Endothelial cell (in vitro differentiated cells): ENCODE results near the gene APCDD1L. TPM values are rescaled to one million over a fixed set of nuclear protein-coding genes. Genes with fewer than 3 reads are reported as not detected.

Experiments used
- DNase-seq: peaks from one replicate; pipeline ENCODE4 v3.0.0; 2021; ENCODE audit warnings: low spot score
- H3K27ac Mint-ChIP-seq: one replicate; pipeline ENCODE4 v1.8.0; 2021; ENCODE audit warnings: mixed read lengths, inconsistent platforms; ENCODE audit not compliant: unreplicated experiment
- H3K27me3 Mint-ChIP-seq: one replicate; pipeline ENCODE4 v1.8.0; 2021; ENCODE audit warnings: mild to moderate bottlenecking, moderate library complexity, mixed read lengths, inconsistent platforms; ENCODE audit not compliant: unreplicated experiment
- H3K36me3 Mint-ChIP-seq: one replicate; pipeline ENCODE4 v1.8.0; 2021; ENCODE audit warnings: mild to moderate bottlenecking, low read depth, mixed read lengths, inconsistent platforms; ENCODE audit not compliant: unreplicated experiment
- H3K4me1 Mint-ChIP-seq: one replicate; pipeline ENCODE4 v1.8.0; 2021; ENCODE audit warnings: mild to moderate bottlenecking, mixed read lengths, inconsistent platforms; ENCODE audit not compliant: unreplicated experiment
- H3K4me3 Mint-ChIP-seq: one replicate; pipeline ENCODE4 v1.8.0; 2021; ENCODE audit warnings: mild to moderate bottlenecking, mixed read lengths, inconsistent platforms; ENCODE audit not compliant: unreplicated experiment
- H3K9me3 Mint-ChIP-seq: one replicate; pipeline ENCODE4 v1.8.0; 2021; ENCODE audit warnings: mixed read lengths, inconsistent platforms; ENCODE audit not compliant: unreplicated experiment
- total RNA-seq: library from RNA; stranded (reverse); fragmentation: NEBNext Ultra II Directional; extraction: Animal tissue kit (Norgen Biotek cat#: 25700); gene quantifications from one replicate; pipeline ENCODE4 v1.2.1, GENCODE V29; 2021; ENCODE audit not compliant: unreplicated experiment
- TF ChIP-seq, protein P1 (sequence below): fragments of 200-600 bp; sonication (generic); IDR thresholded peaks from one replicate; pipeline ENCODE4 v1.5.0; 2021; ENCODE audit warnings: antibody characterized with exemption; ENCODE audit not compliant: unreplicated experiment

APCDD1L gene
- total RNA-seq, 1 donor from 2014 or later, result not detected

DNA sequence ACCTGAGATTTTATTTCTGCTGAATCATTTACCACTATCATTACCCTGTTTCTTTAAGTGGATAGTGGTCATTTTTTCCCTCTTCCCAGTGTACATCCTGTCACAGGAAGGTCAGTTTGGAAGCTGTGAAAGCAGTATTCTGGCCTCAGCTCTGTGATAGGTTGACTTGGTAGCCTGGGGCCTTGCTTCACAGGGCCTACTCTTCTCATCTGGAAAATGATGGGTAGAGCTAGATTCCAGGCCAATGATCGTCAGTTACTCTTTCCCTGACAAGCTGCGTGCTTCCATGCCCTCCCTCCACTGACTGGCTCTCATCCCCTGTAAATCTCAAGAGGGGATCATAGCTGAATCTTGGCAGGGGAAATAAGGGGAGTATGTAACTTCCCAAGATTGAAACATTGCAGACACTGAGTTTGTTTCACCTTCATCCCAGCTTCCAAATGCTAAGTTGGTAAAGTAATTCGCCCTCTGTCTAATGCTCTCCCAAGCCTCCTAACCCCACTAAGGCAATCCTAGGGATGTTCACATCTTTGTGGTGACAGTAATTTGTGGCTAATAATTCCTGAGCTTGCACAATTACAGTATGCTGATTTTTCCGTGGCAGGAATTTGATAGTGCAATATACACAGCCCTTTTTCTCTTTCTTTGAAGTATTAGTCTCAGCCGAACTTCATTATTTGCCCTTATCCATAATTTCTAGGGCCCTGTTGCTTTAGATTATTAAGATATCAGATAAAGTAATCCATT, 75.0 kb downstream of the APCDD1L start:
- H3K4me3 Mint-ChIP-seq, result no peak overlapping the region
- H3K4me1 Mint-ChIP-seq, result peaks cover 17% of the 10 kb centered on the region
- TF ChIP-seq, protein P1, sequence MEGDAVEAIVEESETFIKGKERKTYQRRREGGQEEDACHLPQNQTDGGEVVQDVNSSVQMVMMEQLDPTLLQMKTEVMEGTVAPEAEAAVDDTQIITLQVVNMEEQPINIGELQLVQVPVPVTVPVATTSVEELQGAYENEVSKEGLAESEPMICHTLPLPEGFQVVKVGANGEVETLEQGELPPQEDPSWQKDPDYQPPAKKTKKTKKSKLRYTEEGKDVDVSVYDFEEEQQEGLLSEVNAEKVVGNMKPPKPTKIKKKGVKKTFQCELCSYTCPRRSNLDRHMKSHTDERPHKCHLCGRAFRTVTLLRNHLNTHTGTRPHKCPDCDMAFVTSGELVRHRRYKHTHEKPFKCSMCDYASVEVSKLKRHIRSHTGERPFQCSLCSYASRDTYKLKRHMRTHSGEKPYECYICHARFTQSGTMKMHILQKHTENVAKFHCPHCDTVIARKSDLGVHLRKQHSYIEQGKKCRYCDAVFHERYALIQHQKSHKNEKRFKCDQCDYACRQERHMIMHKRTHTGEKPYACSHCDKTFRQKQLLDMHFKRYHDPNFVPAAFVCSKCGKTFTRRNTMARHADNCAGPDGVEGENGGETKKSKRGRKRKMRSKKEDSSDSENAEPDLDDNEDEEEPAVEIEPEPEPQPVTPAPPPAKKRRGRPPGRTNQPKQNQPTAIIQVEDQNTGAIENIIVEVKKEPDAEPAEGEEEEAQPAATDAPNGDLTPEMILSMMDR, result no peak
- H3K36me3 Mint-ChIP-seq, result peaks cover 7% of the 10 kb centered on the region
- H3K27me3 Mint-ChIP-seq, result peaks cover 4% of the 10 kb centered on the region
- no peak for DNase-seq
- H3K27ac Mint-ChIP-seq, result no peak overlapping the region
- H3K9me3 Mint-ChIP-seq, result no peaks in the 10 kb centered on the region

DNA sequence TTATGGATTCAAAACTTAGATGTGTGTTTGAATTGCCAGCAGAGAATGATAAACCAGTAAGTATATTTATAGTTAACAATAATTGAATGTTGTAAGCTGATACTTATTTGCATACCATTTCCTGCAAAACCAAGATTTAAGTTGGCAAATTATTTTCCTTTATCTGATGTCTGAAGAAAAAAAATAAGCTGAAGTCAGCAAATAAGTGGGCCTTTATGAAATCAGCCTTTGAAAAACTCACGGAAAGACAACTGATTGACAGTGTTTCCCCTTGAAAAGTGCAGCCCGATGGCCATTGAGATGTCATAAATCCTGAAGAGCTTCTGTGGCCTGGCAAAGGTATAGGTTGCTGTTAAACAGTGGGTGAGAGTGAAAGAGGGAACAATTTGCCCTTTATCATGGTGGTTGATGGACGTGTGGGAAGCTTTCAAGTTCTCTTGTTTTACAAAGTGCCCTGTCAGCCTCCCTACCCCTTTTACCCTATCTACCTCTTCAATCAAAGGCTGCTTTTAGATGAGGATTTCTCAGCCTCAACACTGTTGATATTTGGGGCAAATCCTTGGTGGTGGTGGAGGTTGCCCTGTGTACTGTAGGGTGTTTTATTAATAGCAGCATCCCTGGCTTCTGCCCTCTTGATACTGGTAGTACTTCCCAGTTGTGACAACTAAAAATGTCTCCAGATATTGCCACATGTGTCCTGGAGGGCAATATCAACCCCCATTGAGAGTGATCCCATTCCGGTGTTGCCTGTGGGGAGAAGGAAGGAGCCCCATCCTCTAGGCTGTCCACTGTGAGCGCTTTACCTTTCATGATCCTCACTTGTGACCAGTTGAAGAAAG, 76.0 kb downstream of the APCDD1L start:
- Mint-ChIP-seq H3K27ac (no peak overlapping the region), H3K4me1 (peaks cover 14% of the 10 kb centered on the region), H3K27me3 (peaks cover 2% of the 10 kb centered on the region), H3K9me3 (no peaks in the 10 kb centered on the region), H3K36me3 (peaks cover 7% of the 10 kb centered on the region), H3K4me3 (no peak overlapping the region)
- TF ChIP-seq, protein P1, result no peak
- DNase-seq, result no peak

DNA sequence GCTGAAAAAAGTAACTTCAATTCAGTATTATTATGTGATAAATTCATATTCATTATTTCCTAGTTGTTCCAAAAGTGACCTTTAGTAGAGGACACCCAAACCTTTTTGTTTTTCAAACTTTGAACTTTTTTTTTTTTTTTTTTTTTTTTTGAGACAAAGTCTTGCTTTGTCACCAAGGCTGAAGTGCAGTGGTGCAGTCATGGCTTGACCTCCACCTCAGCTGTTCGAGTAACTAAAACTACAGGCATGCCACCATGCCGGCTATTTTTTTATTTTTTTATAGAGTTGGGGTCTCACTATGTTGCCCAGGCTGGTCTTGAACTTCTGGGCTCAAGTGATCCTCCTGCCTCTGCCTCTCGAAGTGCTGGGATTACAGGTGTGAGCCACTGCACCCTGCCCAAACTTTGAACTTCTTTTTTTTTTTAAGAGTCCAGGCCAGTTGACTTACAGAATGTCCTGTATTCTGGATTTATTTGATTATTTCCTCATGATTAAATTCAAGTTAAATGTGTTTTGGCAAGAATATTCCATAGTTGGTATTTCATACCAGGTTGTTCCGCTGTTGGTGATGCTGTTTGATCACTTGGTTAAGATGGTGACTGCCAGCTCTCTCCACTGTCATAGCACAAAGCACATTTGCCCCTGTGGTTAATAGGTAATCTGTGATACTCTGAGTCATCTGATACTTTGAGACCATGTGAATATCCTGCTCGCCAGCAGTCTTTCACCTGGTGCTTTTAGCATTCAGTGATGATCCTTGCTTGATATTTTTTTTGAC, 78.1 kb downstream of the APCDD1L start:
- no peak for DNase-seq
- TF ChIP-seq, protein P1, result no peak
- H3K9me3 Mint-ChIP-seq, result no peaks in the 10 kb centered on the region
- no peak overlapping the region for H3K27ac Mint-ChIP-seq
- peaks cover 2% of the 10 kb centered on the region for H3K27me3 Mint-ChIP-seq
- peaks cover 14% of the 10 kb centered on the region for H3K4me1 Mint-ChIP-seq
- peaks cover 6% of the 10 kb centered on the region for H3K36me3 Mint-ChIP-seq
- no peak overlapping the region for H3K4me3 Mint-ChIP-seq

DNA sequence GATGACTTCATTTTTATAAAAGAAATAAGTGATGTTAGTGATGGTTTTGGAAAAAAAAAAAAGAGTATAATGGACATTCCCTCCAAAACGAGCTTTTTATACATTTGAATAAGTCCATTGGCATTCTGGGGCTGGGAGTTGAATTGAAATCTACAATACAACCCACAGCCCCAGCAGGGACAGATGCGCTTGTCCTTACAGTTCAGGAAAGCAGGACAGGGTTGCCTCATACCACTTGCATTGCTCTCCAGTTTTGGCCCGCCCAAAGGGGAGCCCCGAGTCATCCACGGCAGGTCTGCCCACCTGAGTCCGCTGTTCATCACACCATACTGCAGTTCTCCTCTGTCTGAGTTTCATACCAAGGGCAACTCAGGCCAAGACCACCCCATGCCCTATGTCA, 80.0 kb downstream of the APCDD1L start:
- H3K4me3 Mint-ChIP-seq, result no peak overlapping the region
- peaks cover 2% of the 10 kb centered on the region for H3K27me3 Mint-ChIP-seq
- DNase-seq, result no peak
- peaks cover 13% of the 10 kb centered on the region for H3K4me1 Mint-ChIP-seq
- peaks cover 5% of the 10 kb centered on the region for H3K36me3 Mint-ChIP-seq
- H3K9me3 Mint-ChIP-seq, result no peaks in the 10 kb centered on the region
- H3K27ac Mint-ChIP-seq, result no peak overlapping the region
- TF ChIP-seq, protein P1, result no peak
